ENCODE results near the gene NFKBIE. TPM values are rescaled to one million over a fixed set of nuclear protein-coding genes. Genes with fewer than 3 reads are reported as not detected.

The NFKBIE gene
- total and polyA plus RNA-seq, 2 experiments from 2014 or later = 14.6 to 25.9 TPM

DNA sequence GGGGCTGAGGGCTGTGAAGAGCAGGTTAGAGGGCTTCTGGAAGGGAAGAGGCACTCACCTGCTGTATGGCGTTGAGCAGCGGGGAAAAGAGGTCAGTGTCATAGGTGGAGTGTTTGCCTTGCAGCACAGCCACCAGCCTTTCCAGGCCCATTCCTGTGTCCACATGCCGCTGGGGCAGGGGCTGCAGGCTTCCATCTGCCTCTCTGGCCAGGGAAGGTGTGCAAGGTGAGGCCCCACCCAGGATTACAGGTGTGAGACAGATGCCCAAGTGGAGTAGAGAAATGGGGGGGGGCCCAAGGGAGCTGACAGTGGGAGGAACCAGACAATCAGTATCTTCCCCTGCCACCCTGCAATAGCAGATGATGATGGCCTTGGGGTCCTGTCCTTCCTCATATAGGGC, 44.9 kb upstream of the NFKBIE start:
- TF ChIP-seq ZNF114 (CRISPR knock-in tag; IDR thresholded peaks at IDR 0.05) (no peak), EZH2phosphoT487 (IDR thresholded peaks at IDR 0.05; ENCODE audit: unreplicated experiment) (no peak), POLR2AphosphoS5 (IDR thresholded peaks at IDR 0.05; ENCODE audit: low read depth) (no peak), ZNF331 (CRISPR knock-in tag; IDR thresholded peaks at IDR 0.05; ENCODE audit: low read depth) (no peak), STAT1 (IDR thresholded peaks at IDR 0.05; ENCODE audit: unreplicated experiment) (no peak), NANOG (IDR thresholded peaks at IDR 0.05; ENCODE audit: borderline replicate concordance) (no peak), REST (IDR thresholded peaks at IDR 0.05; ENCODE audit: unreplicated experiment) (no peak), EZH2 (IDR thresholded peaks at IDR 0.05; ENCODE audit: low read depth, unreplicated experiment) (no peak), CTCF (conservative IDR thresholded peaks at IDR 0.05; ENCODE audit: low read depth in 2 of 2) (no peak), ETS1 (IDR thresholded peaks at IDR 0.05) (no peak), JUNB (IDR thresholded peaks at IDR 0.05; ENCODE audit: unreplicated experiment) (no peak), CREB1 (CRISPR knock-in tag; IDR thresholded peaks at IDR 0.05; ENCODE audit: low read depth) (no peak)
- TF ChIP-seq, protein P1, sequence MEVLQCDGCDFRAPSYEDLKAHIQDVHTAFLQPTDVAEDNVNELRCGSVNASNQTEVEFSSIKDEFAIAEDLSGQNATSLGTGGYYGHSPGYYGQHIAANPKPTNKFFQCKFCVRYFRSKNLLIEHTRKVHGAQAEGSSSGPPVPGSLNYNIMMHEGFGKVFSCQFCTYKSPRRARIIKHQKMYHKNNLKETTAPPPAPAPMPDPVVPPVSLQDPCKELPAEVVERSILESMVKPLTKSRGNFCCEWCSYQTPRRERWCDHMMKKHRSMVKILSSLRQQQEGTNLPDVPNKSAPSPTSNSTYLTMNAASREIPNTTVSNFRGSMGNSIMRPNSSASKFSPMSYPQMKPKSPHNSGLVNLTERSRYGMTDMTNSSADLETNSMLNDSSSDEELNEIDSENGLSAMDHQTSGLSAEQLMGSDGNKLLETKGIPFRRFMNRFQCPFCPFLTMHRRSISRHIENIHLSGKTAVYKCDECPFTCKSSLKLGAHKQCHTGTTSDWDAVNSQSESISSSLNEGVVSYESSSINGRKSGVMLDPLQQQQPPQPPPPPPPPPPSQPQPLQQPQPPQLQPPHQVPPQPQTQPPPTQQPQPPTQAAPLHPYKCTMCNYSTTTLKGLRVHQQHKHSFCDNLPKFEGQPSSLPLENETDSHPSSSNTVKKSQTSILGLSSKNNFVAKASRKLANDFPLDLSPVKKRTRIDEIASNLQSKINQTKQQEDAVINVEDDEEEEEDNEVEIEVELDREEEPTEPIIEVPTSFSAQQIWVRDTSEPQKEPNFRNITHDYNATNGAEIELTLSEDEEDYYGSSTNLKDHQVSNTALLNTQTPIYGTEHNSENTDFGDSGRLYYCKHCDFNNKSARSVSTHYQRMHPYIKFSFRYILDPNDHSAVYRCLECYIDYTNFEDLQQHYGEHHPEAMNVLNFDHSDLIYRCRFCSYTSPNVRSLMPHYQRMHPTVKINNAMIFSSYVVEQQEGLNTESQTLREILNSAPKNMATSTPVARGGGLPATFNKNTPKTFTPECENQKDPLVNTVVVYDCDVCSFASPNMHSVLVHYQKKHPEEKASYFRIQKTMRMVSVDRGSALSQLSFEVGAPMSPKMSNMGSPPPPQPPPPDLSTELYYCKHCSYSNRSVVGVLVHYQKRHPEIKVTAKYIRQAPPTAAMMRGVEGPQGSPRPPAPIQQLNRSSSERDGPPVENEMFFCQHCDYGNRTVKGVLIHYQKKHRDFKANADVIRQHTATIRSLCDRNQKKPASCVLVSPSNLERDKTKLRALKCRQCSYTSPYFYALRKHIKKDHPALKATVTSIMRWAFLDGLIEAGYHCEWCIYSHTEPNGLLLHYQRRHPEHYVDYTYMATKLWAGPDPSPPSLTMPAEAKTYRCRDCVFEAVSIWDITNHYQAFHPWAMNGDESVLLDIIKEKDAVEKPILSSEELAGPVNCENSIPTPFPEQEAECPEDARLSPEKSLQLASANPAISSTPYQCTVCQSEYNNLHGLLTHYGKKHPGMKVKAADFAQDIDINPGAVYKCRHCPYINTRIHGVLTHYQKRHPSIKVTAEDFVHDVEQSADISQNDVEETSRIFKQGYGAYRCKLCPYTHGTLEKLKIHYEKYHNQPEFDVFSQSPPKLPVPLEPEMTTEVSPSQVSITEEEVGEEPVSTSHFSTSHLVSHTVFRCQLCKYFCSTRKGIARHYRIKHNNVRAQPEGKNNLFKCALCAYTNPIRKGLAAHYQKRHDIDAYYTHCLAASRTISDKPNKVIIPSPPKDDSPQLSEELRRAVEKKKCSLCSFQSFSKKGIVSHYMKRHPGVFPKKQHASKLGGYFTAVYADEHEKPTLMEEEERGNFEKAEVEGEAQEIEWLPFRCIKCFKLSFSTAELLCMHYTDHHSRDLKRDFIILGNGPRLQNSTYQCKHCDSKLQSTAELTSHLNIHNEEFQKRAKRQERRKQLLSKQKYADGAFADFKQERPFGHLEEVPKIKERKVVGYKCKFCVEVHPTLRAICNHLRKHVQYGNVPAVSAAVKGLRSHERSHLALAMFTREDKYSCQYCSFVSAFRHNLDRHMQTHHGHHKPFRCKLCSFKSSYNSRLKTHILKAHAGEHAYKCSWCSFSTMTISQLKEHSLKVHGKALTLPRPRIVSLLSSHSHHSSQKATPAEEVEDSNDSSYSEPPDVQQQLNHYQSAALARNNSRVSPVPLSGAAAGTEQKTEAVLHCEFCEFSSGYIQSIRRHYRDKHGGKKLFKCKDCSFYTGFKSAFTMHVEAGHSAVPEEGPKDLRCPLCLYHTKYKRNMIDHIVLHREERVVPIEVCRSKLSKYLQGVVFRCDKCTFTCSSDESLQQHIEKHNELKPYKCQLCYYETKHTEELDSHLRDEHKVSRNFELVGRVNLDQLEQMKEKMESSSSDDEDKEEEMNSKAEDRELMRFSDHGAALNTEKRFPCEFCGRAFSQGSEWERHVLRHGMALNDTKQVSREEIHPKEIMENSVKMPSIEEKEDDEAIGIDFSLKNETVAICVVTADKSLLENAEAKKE (CRISPR knock-in tag; IDR thresholded peaks at IDR 0.05) = no peak
- Mint-ChIP-seq H3K27me3 (ENCODE audit: insufficient read depth, low read depth, poor library complexity) (peaks cover 15% of the 10 kb centered on the region), H3K27ac (no peak overlapping the region), H3K4me1 (peaks cover 9% of the 10 kb centered on the region; the same call in 2 of the 3 replicates), H3K9me3 (no peaks in the 10 kb centered on the region; the same call in 2 of the 3 replicates), H3K36me3 (ENCODE audit: low read depth) (peaks cover 60% of the 10 kb centered on the region), H3K4me3 (no peak overlapping the region)
- Histone ChIP-seq H3F3A (replicated peaks; ENCODE audit: low read depth) (0 out of 2 replicates have a peak, but pooled peaks cover 4% of the 10 kb centered on the region), H3K9me2 (ENCODE audit: insufficient read depth) (no peaks in the 10 kb centered on the region), H3K4me1 (ENCODE audit: insufficient read depth) (peaks cover 6% of the 10 kb centered on the region; the same call in 1 of the 2 replicates), H3K27me3 (ENCODE audit: insufficient read depth) (no peaks in the 10 kb centered on the region), H3K27ac (ENCODE audit: low read depth) (no peak overlapping the region), H3K36me3 (ENCODE audit: insufficient read depth) (peaks cover 12% of the 10 kb centered on the region), H3K79me2 (replicated peaks; ENCODE audit: insufficient read depth) (peaks cover 10% of the 10 kb centered on the region), H3K4me2 (no peak overlapping the region), H4K20me1 (replicated peaks; ENCODE audit: insufficient read depth) (no peaks in the 10 kb centered on the region), H2AFZ (no peak overlapping the region), H3K4me3 (no peak overlapping the region)
- DNase-seq (ENCODE audit: low spot score) = no peak
- no peak for ATAC-seq

Data from GM23338 (cell line).